IMR-90 (cell line): ENCODE data around the gene PLEKHH2.

Experiments
- BHLHE40 ChIP-seq: fragments of 150-350 bp; IDR thresholded peaks from 2 replicates; pipeline ENCODE4 v1.6.1; 2016; ENCODE audit warnings: mild to moderate bottlenecking, low read depth, low read length
- CEBPB ChIP-seq: IDR thresholded peaks from 2 replicates; pipeline ENCODE4 v1.6.1; 2012; ENCODE audit warnings: low read depth, low read length, improper control_type of control experiment
- CHD1 ChIP-seq: IDR thresholded peaks from 2 replicates; pipeline ENCODE4 v1.6.1; 2012; ENCODE audit warnings: low read depth, low read length, improper control_type of control experiment
- CTCF ChIP-seq: conservative IDR thresholded peaks from 2 replicates; pipeline ENCODE4 v1.5.1; 2012; ENCODE audit warnings: mild to moderate bottlenecking, low read depth, low read length, improper control_type of control experiment
- MAFK ChIP-seq: IDR thresholded peaks from 2 replicates; pipeline ENCODE4 v1.6.1; 2012; ENCODE audit warnings: low read depth, low read length, improper control_type of control experiment
- MAZ ChIP-seq: IDR thresholded peaks from 2 replicates; pipeline ENCODE4 v1.6.1; 2012; ENCODE audit warnings: low read depth, mild to moderate bottlenecking, low read length, improper control_type of control experiment, moderate library complexity, borderline replicate concordance
- NFE2L2 ChIP-seq: fragments of 150-350 bp; IDR thresholded peaks from 2 replicates; pipeline ENCODE4 v1.6.1; 2016; ENCODE audit warnings: low read depth, mild to moderate bottlenecking, low read length
- POLR2A ChIP-seq: IDR thresholded peaks from 2 replicates; pipeline ENCODE4 v1.6.1; 2012; ENCODE audit warnings: mild to moderate bottlenecking, low read depth, low read length
- RAD21 ChIP-seq: IDR thresholded peaks from 2 replicates; pipeline ENCODE4 v1.6.1; 2012; ENCODE audit warnings: low read length, improper control_type of control experiment
- RCOR1 ChIP-seq: IDR thresholded peaks from 2 replicates; pipeline ENCODE4 v1.6.1; 2012; ENCODE audit warnings: mild to moderate bottlenecking, low read length, improper control_type of control experiment; ENCODE audit not compliant: insufficient replicate concordance
- RFX5 ChIP-seq: IDR thresholded peaks from 2 replicates; pipeline ENCODE4 v1.8.0; 2012; ENCODE audit warnings: low read depth, mild to moderate bottlenecking, low read length, moderate library complexity
- SMC3 ChIP-seq: fragments of 150-350 bp; IDR thresholded peaks from 2 replicates; pipeline ENCODE4 v1.6.1; 2016; ENCODE audit warnings: low read depth, mild to moderate bottlenecking, antibody characterized with exemption, low read length, moderate library complexity
- USF2 ChIP-seq: fragments of 150-350 bp; IDR thresholded peaks from 2 replicates; pipeline ENCODE4 v1.6.1; 2017; ENCODE audit warnings: mild to moderate bottlenecking, antibody characterized with exemption, low read length, low read depth

- TF ChIP-seq CTCF (no peak), BHLHE40 (no peak), CEBPB (no peak), MAZ (no peak), POLR2A (no peak), USF2 (no peak), RCOR1 (no peak), RFX5 (no peak), RAD21 (no peak), NFE2L2 (no peak), SMC3 (no peak), MAFK (no peak), CHD1 (no peak)
Measured at GRCh38 chr2:43803113-43803512, 166.1 kb downstream of the PLEKHH2 start.
